Cardiac fibroblast (primary cell): Measurements from ENCODE around the gene CHRNA9.
"Not testable (repeated sequence)": the region's sequence is repeated elsewhere in the genome, so short reads cannot be mapped to it uniquely, and the experiment has no call there.

ENCODE experiments used
- DNase-seq, 2 donors: peaks; one replicate each; pipeline versions ENCODE4 v3.0.0 to v3.0.0-alpha.2; 2010; ENCODE audit warnings: low read depth in 2 of 2
- H3K4me3 ChIP-seq, 2 donors: replicated peaks in 1 of 2; 1 replicate in 1 of 2; 2 replicates in 1 of 2; pipeline ENCODE4 v1.5.1; 2011; ENCODE audit warnings: low read depth in 2 of 2, low read length in 2 of 2, mild to moderate bottlenecking in 2 of 2, moderate library complexity in 1 of 2
- TF ChIP-seq, protein P1 (sequence below): IDR thresholded peaks from one replicate; pipeline ENCODE4 v1.5.1; 2011; ENCODE audit warnings: low read depth, mild to moderate bottlenecking, low read length, inconsistent platforms

CHRNA9 gene

DNA sequence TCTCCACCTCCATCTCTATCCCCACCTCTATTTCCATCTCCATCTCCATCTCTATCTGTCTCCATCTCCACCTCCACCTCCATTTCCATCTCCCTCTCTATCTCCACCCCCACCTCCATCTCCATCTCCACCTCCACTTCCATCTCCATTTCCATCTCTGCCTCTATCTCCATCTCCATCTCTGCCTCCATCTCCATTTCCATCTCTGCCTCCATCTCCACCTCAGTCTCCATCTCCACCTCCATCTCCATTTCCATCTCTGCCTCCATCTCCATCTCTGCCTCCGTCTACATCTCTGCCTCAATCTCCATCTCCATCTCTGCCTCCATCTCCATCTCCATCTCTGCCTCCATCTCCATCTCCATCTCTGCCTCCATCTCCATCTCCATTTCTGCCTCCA, 40.8 kb upstream of the CHRNA9 start:
- no peak for DNase-seq
- TF ChIP-seq, protein P1, sequence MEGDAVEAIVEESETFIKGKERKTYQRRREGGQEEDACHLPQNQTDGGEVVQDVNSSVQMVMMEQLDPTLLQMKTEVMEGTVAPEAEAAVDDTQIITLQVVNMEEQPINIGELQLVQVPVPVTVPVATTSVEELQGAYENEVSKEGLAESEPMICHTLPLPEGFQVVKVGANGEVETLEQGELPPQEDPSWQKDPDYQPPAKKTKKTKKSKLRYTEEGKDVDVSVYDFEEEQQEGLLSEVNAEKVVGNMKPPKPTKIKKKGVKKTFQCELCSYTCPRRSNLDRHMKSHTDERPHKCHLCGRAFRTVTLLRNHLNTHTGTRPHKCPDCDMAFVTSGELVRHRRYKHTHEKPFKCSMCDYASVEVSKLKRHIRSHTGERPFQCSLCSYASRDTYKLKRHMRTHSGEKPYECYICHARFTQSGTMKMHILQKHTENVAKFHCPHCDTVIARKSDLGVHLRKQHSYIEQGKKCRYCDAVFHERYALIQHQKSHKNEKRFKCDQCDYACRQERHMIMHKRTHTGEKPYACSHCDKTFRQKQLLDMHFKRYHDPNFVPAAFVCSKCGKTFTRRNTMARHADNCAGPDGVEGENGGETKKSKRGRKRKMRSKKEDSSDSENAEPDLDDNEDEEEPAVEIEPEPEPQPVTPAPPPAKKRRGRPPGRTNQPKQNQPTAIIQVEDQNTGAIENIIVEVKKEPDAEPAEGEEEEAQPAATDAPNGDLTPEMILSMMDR: no peak
- no peak overlapping the region for H3K4me3 ChIP-seq

DNA sequence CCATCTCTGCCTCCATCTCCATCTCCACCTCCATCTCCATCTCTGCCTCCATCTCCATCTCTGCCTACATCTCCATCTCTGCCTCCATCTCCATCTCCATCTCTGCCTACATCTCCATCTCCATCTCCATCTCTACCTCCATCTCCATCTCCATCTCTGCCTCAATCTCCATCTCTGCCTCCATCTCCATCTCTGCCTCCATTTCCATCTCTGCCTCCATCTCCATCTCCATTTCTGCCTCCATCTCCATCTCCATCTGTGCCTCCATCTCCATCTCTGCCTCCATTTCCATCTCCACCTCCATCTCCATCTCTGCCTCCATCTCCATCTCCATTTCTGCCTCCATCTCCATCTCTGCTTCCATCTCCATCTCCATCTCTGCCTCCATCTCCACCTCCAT, 40.1 kb upstream of the CHRNA9 start:
- not testable (repeated sequence) for DNase-seq, H3K4me3 ChIP-seq

DNA sequence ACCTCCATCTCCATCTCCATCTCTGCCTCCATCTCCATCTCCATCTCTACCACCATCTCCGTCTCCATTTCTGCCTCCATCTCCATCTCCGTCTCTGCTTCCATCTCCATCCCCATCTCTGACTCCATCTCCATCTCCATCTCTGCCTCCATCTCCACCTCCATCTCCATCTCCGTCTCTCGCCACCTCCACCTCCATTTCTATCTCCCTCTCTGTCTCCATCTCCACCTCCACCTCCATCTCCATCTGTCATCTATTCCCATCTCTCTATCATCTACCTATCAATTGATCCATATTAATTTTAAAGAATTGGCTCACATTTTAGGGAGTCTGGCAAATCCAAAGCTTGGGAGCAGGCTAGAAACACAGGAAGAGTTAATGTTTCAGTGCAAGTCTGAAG, 39.6 kb upstream of the CHRNA9 start:
- H3K4me3 ChIP-seq: no peak overlapping the region
- no peak for DNase-seq
- TF ChIP-seq, protein P1: no peak

DNA sequence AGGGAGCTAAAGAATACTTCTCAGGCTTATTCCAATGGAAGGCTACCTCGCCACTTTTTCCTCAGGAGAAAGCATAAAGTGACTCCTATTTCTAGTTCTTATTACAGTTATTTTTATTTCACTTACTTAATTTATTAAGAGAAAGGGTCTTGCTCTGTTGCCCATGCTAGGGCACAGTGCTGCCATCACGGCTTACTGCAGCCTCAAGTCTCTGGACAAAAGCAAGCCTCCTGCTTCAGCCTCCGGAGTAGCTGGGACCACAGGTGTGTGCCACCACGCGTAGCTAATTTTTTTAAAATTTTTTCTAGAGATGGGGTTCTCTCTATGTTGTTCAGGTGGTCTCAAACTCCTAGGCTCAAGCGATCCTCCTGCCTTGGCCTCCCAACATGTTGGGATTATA, 36.0 kb upstream of the CHRNA9 start:
- H3K4me3 ChIP-seq: no peak overlapping the region
- no peak for DNase-seq
- TF ChIP-seq, protein P1: no peak

DNA sequence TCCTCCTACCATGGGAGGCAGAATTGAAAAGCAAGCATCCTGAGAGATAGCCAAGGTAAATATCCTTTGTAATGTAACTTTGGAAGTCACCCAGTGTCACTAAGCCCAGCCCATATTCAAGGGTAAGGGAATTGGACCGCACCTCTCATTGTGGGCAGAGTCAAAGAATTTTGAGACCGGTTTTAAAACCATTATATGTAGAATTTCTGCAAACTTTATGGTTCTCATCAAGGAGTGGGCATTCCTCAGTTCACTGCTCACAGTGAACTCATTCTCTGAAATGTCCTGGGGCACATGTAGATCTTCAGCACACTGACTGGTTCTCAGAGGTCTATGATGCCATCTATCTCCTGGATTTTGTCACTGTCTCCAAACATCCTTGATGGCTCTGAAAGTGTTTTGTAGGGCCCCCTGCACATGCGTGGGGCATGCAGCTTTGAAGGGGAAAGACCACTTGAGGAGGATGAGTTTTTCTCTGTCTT, 35.3 kb upstream of the CHRNA9 start:
- no peak overlapping the region for H3K4me3 ChIP-seq
- TF ChIP-seq, protein P1: no peak
- no peak for DNase-seq

DNA sequence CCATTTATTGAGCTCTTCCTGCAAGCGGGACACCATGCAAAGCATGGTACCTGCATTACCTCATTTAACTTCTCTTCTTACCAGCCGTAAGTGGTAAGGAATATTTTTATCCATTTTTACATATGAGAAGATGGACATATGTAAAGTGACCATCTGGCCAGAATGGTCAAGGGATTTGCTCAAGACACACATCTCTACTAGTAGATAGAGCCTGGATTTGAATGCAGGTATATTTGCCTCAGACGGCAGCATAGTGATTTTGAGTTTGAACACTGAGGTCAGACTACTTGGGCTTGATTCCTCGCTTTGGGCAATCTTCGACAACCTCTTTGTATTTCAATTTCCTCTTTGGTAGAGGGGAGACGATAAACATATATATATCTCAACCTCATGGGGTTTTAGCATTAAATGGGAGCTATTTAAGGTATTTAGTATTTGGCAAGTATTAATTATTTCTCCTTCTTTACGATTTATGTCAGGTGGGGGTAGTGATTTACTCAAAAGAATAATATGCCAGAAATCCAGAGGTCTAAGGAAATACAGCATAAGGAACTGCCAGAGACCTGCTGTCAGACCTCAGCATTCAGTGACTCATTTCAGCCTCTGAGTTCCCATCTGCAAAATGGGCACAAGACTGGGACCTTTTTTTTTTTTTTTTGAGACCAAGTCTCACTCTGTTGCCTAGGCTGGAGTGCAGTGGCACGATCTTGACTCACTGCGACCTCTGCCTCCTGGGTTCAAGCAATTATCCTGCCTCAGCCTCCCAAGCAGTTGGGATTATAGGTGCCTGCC, 34.6 kb upstream of the CHRNA9 start:
- no peak overlapping the region for H3K4me3 ChIP-seq
- TF ChIP-seq, protein P1: no peak
- DNase-seq: no peak

DNA sequence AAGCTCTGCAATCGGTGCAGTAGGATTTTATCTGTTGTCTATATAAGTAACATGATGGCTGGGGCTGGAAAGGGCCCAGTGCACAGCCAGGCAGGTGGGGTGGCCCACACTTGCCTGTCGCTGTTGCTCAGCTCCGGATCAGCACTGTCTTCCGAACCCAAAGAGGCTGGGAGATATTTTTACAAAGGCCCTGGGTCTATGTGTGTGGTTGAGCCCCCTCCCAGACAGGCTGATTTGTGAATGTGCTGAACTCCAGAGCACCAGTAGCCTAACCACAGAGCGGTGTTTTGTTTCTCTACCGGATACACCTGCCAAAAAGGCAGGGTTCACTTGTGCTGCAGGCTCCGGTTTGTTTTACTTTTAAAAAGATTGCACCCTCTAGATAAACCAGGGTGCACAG, 33.5 kb upstream of the CHRNA9 start:
- no peak for DNase-seq
- TF ChIP-seq, protein P1: no peak
- no peak overlapping the region for H3K4me3 ChIP-seq
